Measurements from ENCODE around the gene EBNA1BP2. TPM values are rescaled to one million over a fixed set of nuclear protein-coding genes. Genes with fewer than 3 reads are reported as not detected.

The EBNA1BP2 gene
- total RNA-seq, 2 experiments from 2014 or later, result 14.8 to 15.1 TPM

- Histone ChIP-seq H3K27me3 (ENCODE audit: control insufficient read depth in 1 of 2, insufficient read depth in 2 of 2, low read length in 2 of 2) (no peaks in the 10 kb centered on the region), H3K4me1 (ENCODE audit: insufficient read depth, low read length) (no peaks in the 10 kb centered on the region), H3K4me3 (ENCODE audit: low read length) (no peak overlapping the region), H3K27ac (ENCODE audit: low read depth in 1 of 2, low read length in 2 of 2) (no peak overlapping the region), H3K9me3 (ENCODE audit: control insufficient read depth in 1 of 2, insufficient read depth in 1 of 2, low read length in 2 of 2) (peaks cover 0 to 8% of the 10 kb centered on the region in 2 experiments), H3K36me3 (ENCODE audit: insufficient read depth, low read length) (no peaks in the 10 kb centered on the region)
- ChIA-PET CTCF (interaction anchor here (0.6 kb wide), 1 partner anchor 13 kb away, joined by 5 read pairs; no protein-coding TSS in a partner anchor), POLR2A (no interaction called here)
- intact Hi-C loops (cut with DNase I, micrococcal nuclease), result no loop called here
- ATAC-seq (ENCODE audit: poor library complexity), result no peak
- DNase-seq, result no peak
- H3K27me3 Mint-ChIP-seq, result peaks cover 3% of the 10 kb centered on the region
- no peak overlapping the region for H3K4me3 Mint-ChIP-seq
- H3K9me3 Mint-ChIP-seq, result peaks cover 5% of the 10 kb centered on the region
- no peaks in the 10 kb centered on the region for H3K36me3 Mint-ChIP-seq (ENCODE audit: low read depth)
- no peaks in the 10 kb centered on the region for H3K4me1 Mint-ChIP-seq (ENCODE audit: low read depth)
- TF ChIP-seq CTCF (IDR thresholded peaks at IDR 0.05), result no peak
- no peak overlapping the region for H3K27ac Mint-ChIP-seq
These were observed 32.3 kb upstream of the EBNA1BP2 start for GRCh38 chr1:43204394-43204793.

- ChIA-PET CTCF (no interaction called here), POLR2A (no interaction called here)
- Mint-ChIP-seq H3K9me3 (peaks cover 5% of the 10 kb centered on the region), H3K27ac (no peak overlapping the region), H3K4me3 (no peak overlapping the region), H3K27me3 (peaks cover 3% of the 10 kb centered on the region), H3K4me1 (ENCODE audit: low read depth) (no peaks in the 10 kb centered on the region), H3K36me3 (ENCODE audit: low read depth) (no peaks in the 10 kb centered on the region)
- no peaks in the 10 kb centered on the region for H3K36me3 ChIP-seq (ENCODE audit: insufficient read depth, low read length)
- ATAC-seq (ENCODE audit: poor library complexity) (no peak), DNase-seq (no peak)
- no peaks in the 10 kb centered on the region for H3K4me1 ChIP-seq (ENCODE audit: insufficient read depth, low read length)
- no peak overlapping the region for H3K27ac ChIP-seq (ENCODE audit: low read depth in 1 of 2, low read length in 2 of 2)
- peaks cover 0 to 8% of the 10 kb centered on the region in 2 experiments for H3K9me3 ChIP-seq (ENCODE audit: control insufficient read depth in 1 of 2, insufficient read depth in 1 of 2, low read length in 2 of 2)
- H3K27me3 ChIP-seq (ENCODE audit: control insufficient read depth in 1 of 2, insufficient read depth in 2 of 2, low read length in 2 of 2), result no peaks in the 10 kb centered on the region
- no peak overlapping the region for H3K4me3 ChIP-seq (ENCODE audit: low read length)
- intact Hi-C loops (cut with DNase I, micrococcal nuclease), result no loop called here
- TF ChIP-seq CTCF (IDR thresholded peaks at IDR 0.05), result no peak
These were observed 31.8 kb upstream of the EBNA1BP2 start for GRCh38 chr1:43203859-43204258.

- H3K27ac Mint-ChIP-seq, result no peak overlapping the region
- ATAC-seq (ENCODE audit: poor library complexity) (no peak), DNase-seq (no peak)
- no peak for TF ChIP-seq CTCF (IDR thresholded peaks at IDR 0.05)
- peaks cover 7 to 12% of the 10 kb centered on the region in 2 experiments for H3K9me3 ChIP-seq (ENCODE audit: control insufficient read depth in 1 of 2, insufficient read depth in 1 of 2, low read length in 2 of 2)
- no peaks in the 10 kb centered on the region for H3K4me1 Mint-ChIP-seq (ENCODE audit: low read depth)
- H3K27ac ChIP-seq (ENCODE audit: low read depth in 1 of 2, low read length in 2 of 2), result no peak overlapping the region
- H3K4me3 ChIP-seq (ENCODE audit: low read length), result no peak overlapping the region
- CTCF ChIA-PET, result no interaction called here
- no peak overlapping the region for H3K4me3 Mint-ChIP-seq
- peaks cover 2% of the 10 kb centered on the region for H3K9me3 Mint-ChIP-seq
- H3K36me3 ChIP-seq (ENCODE audit: insufficient read depth, low read length), result no peaks in the 10 kb centered on the region
- intact Hi-C loops (cut with DNase I, micrococcal nuclease), result no loop called here
- H3K36me3 Mint-ChIP-seq (ENCODE audit: low read depth), result no peaks in the 10 kb centered on the region
- H3K27me3 ChIP-seq (ENCODE audit: control insufficient read depth in 1 of 2, insufficient read depth in 2 of 2, low read length in 2 of 2), result no peaks in the 10 kb centered on the region
- H3K4me1 ChIP-seq (ENCODE audit: insufficient read depth, low read length), result no peaks in the 10 kb centered on the region
- peaks cover 4% of the 10 kb centered on the region for H3K27me3 Mint-ChIP-seq
- POLR2A ChIA-PET, result no interaction called here
These were observed 27.1 kb upstream of the EBNA1BP2 start for GRCh38 chr1:43199093-43199726.
